Activated naive CD4-positive, alpha-beta T cell treated with Interleukin-2 at 50 U/mL for 16 hours (primary cell): Measurements from ENCODE around the gene ATP8B1.
"Not testable (repeated sequence)": the region's sequence is repeated elsewhere in the genome, so short reads cannot be mapped to it uniquely, and the experiment has no call there.

Experiments
- DNase-seq: peaks from one replicate; pipeline ENCODE4 v3.0.0-alpha.2; 2020

The ATP8B1 gene

GRCh38 chr18:57803103-57803969 lies at the start of gene ATP8B1:
Gene ATP8B1 (minus strand): TSS chr18:57803315. CDS start chr18:57731807, 71,508 bp downstream.
- no peak for DNase-seq

- DNase-seq = no peak
Measured at GRCh38 chr18:57850063-57850462, 46.9 kb upstream of the ATP8B1 start.

- not testable (repeated sequence) for DNase-seq
Measured at GRCh38 chr18:57848374-57848773, 45.3 kb upstream of the ATP8B1 start.

- DNase-seq = not testable (repeated sequence)
Measured at GRCh38 chr18:57847431-57847830, 44.3 kb upstream of the ATP8B1 start.

- no peak for DNase-seq
Measured at GRCh38 chr18:57846258-57846657, 43.1 kb upstream of the ATP8B1 start.

GRCh38 chr18:57845605-57846074 lies 42.5 kb upstream of the ATP8B1 start:
- no peak for DNase-seq

GRCh38 chr18:57844319-57844718 lies 41.2 kb upstream of the ATP8B1 start:
- no peak for DNase-seq

- DNase-seq = no peak
Measured at GRCh38 chr18:57843386-57843785, 40.3 kb upstream of the ATP8B1 start.

GRCh38 chr18:57841568-57841967 lies 38.5 kb upstream of the ATP8B1 start:
- DNase-seq = no peak

GRCh38 chr18:57839942-57840381 lies 36.8 kb upstream of the ATP8B1 start:
- no peak for DNase-seq

- DNase-seq = peak; percentile 60
Measured at GRCh38 chr18:57837917-57838548, 34.9 kb upstream of the ATP8B1 start.

- DNase-seq = no peak
Measured at GRCh38 chr18:57836557-57836956, 33.4 kb upstream of the ATP8B1 start.

GRCh38 chr18:57835904-57836303 lies 32.8 kb upstream of the ATP8B1 start:
- DNase-seq = no peak

- no peak for DNase-seq
Measured at GRCh38 chr18:57834616-57835015, 31.5 kb upstream of the ATP8B1 start.

- peak; percentile 14 for DNase-seq
Measured at GRCh38 chr18:57833441-57834101, 30.5 kb upstream of the ATP8B1 start.

- no peak for DNase-seq
Measured at GRCh38 chr18:57832730-57833129, 29.6 kb upstream of the ATP8B1 start.

GRCh38 chr18:57831597-57832377 lies 28.7 kb upstream of the ATP8B1 start:
- DNase-seq = no peak

GRCh38 chr18:57827646-57828045 lies 24.5 kb upstream of the ATP8B1 start:
- no peak for DNase-seq

- no peak for DNase-seq
Measured at GRCh38 chr18:57826252-57826651, 23.1 kb upstream of the ATP8B1 start.

GRCh38 chr18:57820583-57820982 lies 17.5 kb upstream of the ATP8B1 start:
- not testable (repeated sequence) for DNase-seq

GRCh38 chr18:57819671-57820460 lies 16.8 kb upstream of the ATP8B1 start:
- DNase-seq = no peak

- DNase-seq = no peak
Measured at GRCh38 chr18:57819119-57819518, 16.0 kb upstream of the ATP8B1 start.
